IgD-negative memory B cell (primary cell): ENCODE measurements around the gene SEH1L. TPM values are rescaled to one million over a fixed set of nuclear protein-coding genes. Genes with fewer than 3 reads are reported as not detected.

ENCODE experiments used
- H3K27ac Mint-ChIP-seq, 3 donors: one replicate each; pipeline ENCODE4 v1.8.0; 2020 to 2022; ENCODE audit warnings: mild to moderate bottlenecking in 3 of 3, mixed read lengths in 3 of 3, moderate library complexity in 1 of 3
- H3K27me3 Mint-ChIP-seq: one replicate; pipeline ENCODE4 v1.8.0; 2021; ENCODE audit warnings: mixed read lengths
- H3K36me3 Mint-ChIP-seq: one replicate; pipeline ENCODE4 v1.8.0; 2020; ENCODE audit warnings: mild to moderate bottlenecking, mixed read lengths
- H3K4me1 Mint-ChIP-seq, 3 donors: one replicate each; pipeline ENCODE4 v1.8.0; 2020 to 2022; ENCODE audit warnings: mixed read lengths in 3 of 3, mild to moderate bottlenecking in 1 of 3
- H3K4me3 Mint-ChIP-seq, 4 donors: one replicate each; pipeline ENCODE4 v1.8.0; 2020 to 2022; ENCODE audit warnings: mild to moderate bottlenecking in 4 of 4, mixed read lengths in 4 of 4, moderate library complexity in 3 of 4
- H3K9me3 Mint-ChIP-seq, 3 donors: one replicate each; pipeline ENCODE4 v1.8.0; 2020 to 2021; ENCODE audit warnings: mixed read lengths in 3 of 3, mild to moderate bottlenecking in 1 of 3
- polyA plus RNA-seq: library from polyadenylated mRNA; unstranded; fragments of 300-500 nt; fragmentation: Illumina TruSeq; gene quantifications from one replicate; pipeline ENCODE4 v1.2.3, GENCODE V29; 2021

The SEH1L gene
- polyA plus RNA-seq, 1 donor from 2014 or later, result 27.2 TPM

- Mint-ChIP-seq H3K9me3 (no peaks in the 10 kb centered on the region), H3K4me3 (no peak overlapping the region), H3K36me3 (no peaks in the 10 kb centered on the region), H3K27ac (no peak overlapping the region), H3K27me3 (no peaks in the 10 kb centered on the region), H3K4me1 (no peaks in the 10 kb centered on the region)
Measured at GRCh38 chr18:12928641-12929040, 19.2 kb upstream of the SEH1L start.

- peaks cover 0 to 2% (median 2%) of the 10 kb centered on the region in 3 donors for H3K4me1 Mint-ChIP-seq
- no peak overlapping the region for H3K27ac Mint-ChIP-seq
- no peaks in the 10 kb centered on the region for H3K27me3 Mint-ChIP-seq
- H3K4me3 Mint-ChIP-seq, result no peak overlapping the region
- H3K36me3 Mint-ChIP-seq, result no peaks in the 10 kb centered on the region
- no peaks in the 10 kb centered on the region for H3K9me3 Mint-ChIP-seq
Measured at GRCh38 chr18:12929477-12930083, 18.2 kb upstream of the SEH1L start.

DNA sequence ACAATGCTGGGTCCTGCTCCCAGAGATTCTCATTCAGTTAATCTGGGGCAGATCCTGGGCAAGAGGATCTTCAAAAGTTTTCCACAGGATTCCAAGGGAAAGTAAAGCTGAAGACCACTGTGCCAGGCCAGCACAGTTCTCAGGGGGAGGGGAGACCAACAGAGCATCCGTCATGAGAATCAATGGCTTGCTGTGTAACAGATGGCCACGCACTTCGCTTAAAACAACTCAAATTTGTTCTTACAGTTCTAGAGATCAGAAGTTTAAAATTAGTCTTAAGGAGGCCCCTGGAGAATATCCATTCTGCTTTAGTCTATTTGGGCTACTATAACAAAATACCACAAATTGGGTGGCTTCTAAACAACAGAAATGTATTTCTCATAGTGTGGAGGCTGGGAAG is 17.4 kb upstream of the SEH1L start:
- H3K4me1 Mint-ChIP-seq, result peaks cover 0 to 3% (median 3%) of the 10 kb centered on the region in 3 donors
- no peaks in the 10 kb centered on the region for H3K36me3 Mint-ChIP-seq
- H3K27me3 Mint-ChIP-seq, result no peaks in the 10 kb centered on the region
- H3K9me3 Mint-ChIP-seq, result no peaks in the 10 kb centered on the region
- H3K4me3 Mint-ChIP-seq, result no peak overlapping the region
- H3K27ac Mint-ChIP-seq, result no peak overlapping the region

- Mint-ChIP-seq H3K4me1 (peaks cover 0 to 3% (median 3%) of the 10 kb centered on the region in 3 donors), H3K9me3 (no peaks in the 10 kb centered on the region), H3K27me3 (no peaks in the 10 kb centered on the region), H3K36me3 (no peaks in the 10 kb centered on the region), H3K4me3 (no peak overlapping the region), H3K27ac (no peak overlapping the region)
Measured at GRCh38 chr18:12930908-12931307, 16.9 kb upstream of the SEH1L start.

DNA sequence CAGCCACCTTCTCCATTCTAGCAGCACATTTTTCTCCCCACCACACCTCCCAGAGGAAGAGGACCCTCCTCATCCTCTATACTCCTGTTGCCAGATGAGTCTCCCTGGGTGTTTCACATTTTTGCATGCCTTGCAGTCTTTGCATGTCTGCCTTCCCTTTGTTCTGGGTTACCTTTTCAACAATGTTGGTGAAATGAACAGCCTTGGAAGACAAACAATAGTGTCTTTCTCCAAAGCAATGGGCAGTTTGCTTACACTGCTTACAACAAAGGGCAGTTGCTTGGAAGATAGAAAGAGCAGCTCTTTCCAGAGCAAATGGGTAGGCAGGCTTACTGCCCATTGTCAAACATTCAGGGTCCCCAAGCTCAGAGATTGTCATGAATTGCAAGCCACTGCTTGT is 14.5 kb upstream of the SEH1L start:
- no peak overlapping the region for H3K4me3 Mint-ChIP-seq
- no peaks in the 10 kb centered on the region for H3K9me3 Mint-ChIP-seq
- no peaks in the 10 kb centered on the region for H3K36me3 Mint-ChIP-seq
- no peaks in the 10 kb centered on the region for H3K27me3 Mint-ChIP-seq
- no peak overlapping the region for H3K27ac Mint-ChIP-seq
- peaks cover 0 to 3% (median 3%) of the 10 kb centered on the region in 3 donors for H3K4me1 Mint-ChIP-seq

GRCh38 chr18:12934454-12935071 is 13.2 kb upstream of the SEH1L start:
- no peaks in the 10 kb centered on the region for H3K36me3 Mint-ChIP-seq
- no peak overlapping the region for H3K27ac Mint-ChIP-seq
- no peaks in the 10 kb centered on the region for H3K9me3 Mint-ChIP-seq
- H3K4me3 Mint-ChIP-seq, result no peak overlapping the region
- H3K27me3 Mint-ChIP-seq, result no peaks in the 10 kb centered on the region
- peaks cover 0 to 3% (median 3%) of the 10 kb centered on the region in 3 donors for H3K4me1 Mint-ChIP-seq

DNA sequence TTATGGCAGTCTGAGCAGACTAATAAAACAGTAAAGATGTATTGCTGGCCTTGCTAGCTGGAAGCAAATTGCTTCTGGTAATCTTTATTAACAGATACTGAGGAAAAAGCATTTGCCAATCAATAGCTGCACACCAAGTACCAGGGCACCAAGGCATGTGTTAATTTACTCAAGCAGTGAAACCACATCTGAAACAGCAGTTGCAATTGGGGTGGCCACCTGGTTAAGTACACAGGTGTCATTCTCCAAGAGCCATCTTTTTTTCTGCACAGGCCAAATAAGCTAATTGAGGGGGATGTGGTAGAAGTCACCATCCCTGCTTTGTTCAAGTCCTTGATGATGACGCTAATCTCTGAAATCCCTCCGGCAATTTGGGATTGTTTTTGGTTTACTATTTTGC is 8.6 kb upstream of the SEH1L start:
- Mint-ChIP-seq H3K4me3 (no peak overlapping the region), H3K9me3 (no peaks in the 10 kb centered on the region), H3K4me1 (peaks cover 0 to 3% (median 3%) of the 10 kb centered on the region in 3 donors), H3K27ac (no peak overlapping the region), H3K27me3 (no peaks in the 10 kb centered on the region), H3K36me3 (no peaks in the 10 kb centered on the region)

GRCh38 chr18:12943215-12943614 is 4.6 kb upstream of the SEH1L start:
- H3K9me3 Mint-ChIP-seq, result no peaks in the 10 kb centered on the region
- peaks cover 3% of the 10 kb centered on the region for H3K36me3 Mint-ChIP-seq
- no peak overlapping the region for H3K27ac Mint-ChIP-seq
- H3K4me1 Mint-ChIP-seq, result peaks cover 9 to 10% (median 10%) of the 10 kb centered on the region in 3 donors
- no peaks in the 10 kb centered on the region for H3K27me3 Mint-ChIP-seq
- H3K4me3 Mint-ChIP-seq, result peak overlapping the region in 1 of 4 donors; percentile 3

DNA sequence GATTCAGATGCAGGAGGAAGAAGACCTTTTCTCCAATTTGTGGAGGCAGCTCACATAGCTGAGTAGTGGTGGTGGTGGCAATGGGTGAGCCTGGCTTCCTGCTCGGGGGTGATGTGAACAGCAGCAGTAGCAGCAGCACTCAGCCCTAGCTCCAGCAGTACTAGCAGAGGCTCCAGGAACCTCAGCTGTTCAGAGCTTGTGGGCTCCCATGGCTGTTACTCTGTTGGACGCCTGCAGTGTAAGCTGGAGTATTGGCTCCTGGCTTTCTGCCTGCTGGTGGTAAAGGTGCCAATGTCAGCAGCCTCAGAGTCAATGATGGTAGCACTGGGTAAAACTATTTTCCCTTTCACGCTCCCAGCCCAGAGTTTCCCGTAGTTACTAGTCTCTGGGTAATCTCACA is 3.1 kb upstream of the SEH1L start:
- Mint-ChIP-seq H3K36me3 (peaks cover 3% of the 10 kb centered on the region), H3K27ac (no peak overlapping the region), H3K4me3 (no peak overlapping the region)

GRCh38 chr18:12946549-12947284 is 1.1 kb upstream of the SEH1L start:
- Mint-ChIP-seq H3K36me3 (peaks cover 3% of the 10 kb centered on the region), H3K4me3 (peak overlapping the region; percentile 82 to 99 (median 98)), H3K27me3 (no peaks in the 10 kb centered on the region), H3K9me3 (no peaks in the 10 kb centered on the region), H3K4me1 (peaks cover 15 to 19% (median 18%) of the 10 kb centered on the region in 3 donors), H3K27ac (peak overlapping the region; percentile 76 to 99 (median 92))

More for the DNA sequence above, 3.1 kb upstream of the SEH1L start:
- no peaks in the 10 kb centered on the region for H3K27me3 Mint-ChIP-seq
- H3K4me1 Mint-ChIP-seq, result peaks cover 10 to 12% (median 11%) of the 10 kb centered on the region in 3 donors
- H3K9me3 Mint-ChIP-seq, result no peaks in the 10 kb centered on the region

- Mint-ChIP-seq H3K9me3 (no peaks in the 10 kb centered on the region), H3K4me3 (peak overlapping the region; percentile 82 to 99 (median 98)), H3K27ac (peak overlapping the region; percentile 76 to 99 (median 92)), H3K4me1 (peaks cover 15 to 23% (median 21%) of the 10 kb centered on the region in 3 donors), H3K36me3 (peaks cover 6% of the 10 kb centered on the region), H3K27me3 (no peaks in the 10 kb centered on the region)
Measured at GRCh38 chr18:12948050-12948804, 416 bp downstream of the SEH1L start.

DNA sequence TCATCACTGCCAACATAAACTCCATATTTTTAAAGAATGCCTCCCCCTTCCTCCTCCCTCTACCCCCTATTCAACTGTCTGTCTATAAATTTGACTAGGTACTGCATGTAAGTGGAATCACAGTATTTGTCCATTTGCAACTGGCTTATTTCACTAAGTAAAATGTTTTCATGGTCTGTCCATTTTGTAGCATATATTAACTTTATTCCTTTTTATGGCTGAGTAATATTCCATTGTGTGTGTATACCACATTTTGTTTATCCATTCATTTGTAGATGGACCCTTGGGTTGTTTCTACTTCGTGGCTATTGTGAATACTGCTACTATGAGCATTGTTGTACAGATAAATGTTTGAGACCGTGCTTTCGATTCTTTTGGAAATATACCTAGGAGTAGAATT is 10.7 kb downstream of the SEH1L start:
- Mint-ChIP-seq H3K4me1 (peaks cover 0 to 4% (median 1%) of the 10 kb centered on the region in 3 donors), H3K36me3 (peaks cover 8% of the 10 kb centered on the region), H3K4me3 (no peak overlapping the region), H3K27ac (no peak overlapping the region), H3K27me3 (no peaks in the 10 kb centered on the region), H3K9me3 (peaks cover 0 to 1% (median 0%) of the 10 kb centered on the region in 3 donors)

GRCh38 chr18:12960395-12960794 is 12.6 kb downstream of the SEH1L start:
- no peak overlapping the region for H3K27ac Mint-ChIP-seq
- peaks cover 14% of the 10 kb centered on the region for H3K36me3 Mint-ChIP-seq
- H3K9me3 Mint-ChIP-seq, result peaks cover 0 to 1% (median 0%) of the 10 kb centered on the region in 3 donors
- peaks cover 0 to 4% (median 1%) of the 10 kb centered on the region in 3 donors for H3K4me1 Mint-ChIP-seq
- H3K4me3 Mint-ChIP-seq, result no peak overlapping the region
- no peaks in the 10 kb centered on the region for H3K27me3 Mint-ChIP-seq

DNA sequence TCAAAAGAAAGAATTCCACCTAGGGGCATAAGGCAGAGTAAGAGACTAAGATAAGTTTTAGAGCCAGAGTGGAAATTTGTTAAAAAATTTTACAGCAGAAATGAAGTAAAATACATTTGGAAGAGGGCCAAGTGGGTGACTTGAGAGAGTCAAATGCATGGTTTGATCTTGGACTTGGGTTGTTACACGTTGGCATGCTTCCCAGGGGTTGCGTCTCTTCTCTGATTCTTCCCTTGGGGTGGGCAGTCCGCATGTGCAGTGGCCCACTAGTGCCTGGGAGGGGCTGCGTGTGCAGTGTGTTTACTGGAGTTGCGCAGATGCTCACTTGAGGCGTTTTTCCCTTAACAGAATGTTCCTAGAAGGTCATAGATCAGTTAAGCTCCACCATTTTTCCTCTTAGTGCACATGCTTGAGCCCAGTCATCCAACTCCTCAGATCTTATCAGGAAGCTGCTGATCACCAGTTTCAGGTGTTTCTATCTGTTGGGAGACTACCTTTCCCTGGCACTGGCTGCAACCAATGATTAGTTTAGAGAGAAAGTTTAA is 13.1 kb downstream of the SEH1L start:
- Mint-ChIP-seq H3K27me3 (no peaks in the 10 kb centered on the region), H3K36me3 (peaks cover 14% of the 10 kb centered on the region), H3K27ac (peak overlapping the region in 1 of 3 donors; percentile 67), H3K4me1 (peaks cover 0 to 4% (median 1%) of the 10 kb centered on the region in 3 donors), H3K4me3 (no peak overlapping the region), H3K9me3 (peaks cover 0 to 1% (median 0%) of the 10 kb centered on the region in 3 donors)
